Left lung (tissue), 10 donors: ENCODE data around the gene IRX4. TPM values are rescaled to one million over a fixed set of nuclear protein-coding genes. Genes with fewer than 3 reads are reported as not detected.
"Not testable (repeated sequence)": the region's sequence is repeated elsewhere in the genome, so short reads cannot be mapped to it uniquely, and the experiment has no call there.

Experiments
- ATAC-seq: fragments of 200-7000 bp; cut with Tn5 transposase; one replicate; pipeline ENCODE4 v1.9.1; 2020; ENCODE audit warnings: moderate library complexity
- DNase-seq, 4 donors: peaks; one replicate each; pipeline ENCODE4 v3.0.0-alpha.2; 2013 to 2020
- H3K27ac ChIP-seq, 2 donors: fragments of 200-600 bp; sonication (generic) in 1 of 2; one replicate each; pipeline versions ENCODE4 v1.5.0 to v1.8.0; 2020 to 2021
- H3K27me3 ChIP-seq, 2 donors: fragments of 200-600 bp; sonication (generic) in 1 of 2; one replicate each; pipeline versions ENCODE4 v1.5.0 to v1.8.0; 2020 to 2021
- H3K36me3 ChIP-seq, 2 donors: fragments of 200-600 bp; sonication (generic) in 1 of 2; one replicate each; pipeline versions ENCODE4 v1.5.0 to v1.8.0; 2020 to 2021
- H3K4me1 ChIP-seq, 2 donors: fragments of 200-600 bp; one replicate each; pipeline ENCODE4 v1.8.0; 2021
- H3K4me3 ChIP-seq, 2 donors: fragments of 200-600 bp; sonication (generic) in 1 of 2; one replicate each; pipeline versions ENCODE4 v1.5.0 to v1.8.0; 2020 to 2021; ENCODE audit warnings: mild to moderate bottlenecking in 1 of 2
- H3K9me3 ChIP-seq, 2 donors: fragments of 200-600 bp; sonication (generic) in 1 of 2; one replicate each; pipeline versions ENCODE4 v1.5.0 to v1.8.0; 2020 to 2021
- CTCF ChIP-seq, 2 donors: fragments of 200-600 bp; sonication (generic) in 1 of 2; IDR thresholded peaks; one replicate each; pipeline versions ENCODE4 v1.5.0 to v1.8.0; 2021; ENCODE audit warnings: antibody characterized with exemption in 2 of 2
- intact Hi-C, 2 donors: fragments of 100-400 bp; cut with DNase I; formaldehyde crosslinking; loops; one replicate each; pipeline versions ENCODE4 v1.11.2 to v1.14.2; 2022
- polyA plus RNA-seq, 6 donors: library from polyadenylated mRNA; unstranded; fragments of 120-200 nt; gene quantifications; one replicate each; pipeline ENCODE4 v1.2.1, GENCODE V29; 2013; ENCODE audit not compliant: insufficient read length in 6 of 6
- total RNA-seq, 2 donors: library from RNA; stranded (reverse); fragmentation: NEBNext Ultra II Directional; extraction: Animal tissue kit (Norgen Biotek cat#: 25700); gene quantifications; one replicate each; pipeline ENCODE4 v1.2.1, GENCODE V29; 2021
- donor health status: DM: no; HTN: yes; CAD: no.
- donor health status: DM: no; HTN: no; CAD: no.

IRX4 gene
- total and polyA plus RNA-seq, 8 donors, result not detected

GRCh38 chr5:1847056-1847455, 35.7 kb downstream of the IRX4 start:
- Histone ChIP-seq H3K27ac (no peak overlapping the region), H3K9me3 (no peaks in the 10 kb centered on the region), H3K27me3 (peaks cover 24 to 77% of the 10 kb centered on the region in 2 donors), H3K4me1 (no peaks in the 10 kb centered on the region), H3K4me3 (no peak overlapping the region), H3K36me3 (no peaks in the 10 kb centered on the region)
- ATAC-seq (no peak), DNase-seq (peak in 1 of 4 donors; percentile 59)
- intact Hi-C loops, result no loop called here
- TF ChIP-seq CTCF (IDR thresholded peaks at IDR 0.05), result no peak

GRCh38 chr5:1846583-1846982, 36.1 kb downstream of the IRX4 start:
- no peak for ATAC-seq
- TF ChIP-seq CTCF (IDR thresholded peaks at IDR 0.05), result no peak
- no peaks in the 10 kb centered on the region for H3K36me3 ChIP-seq
- no peak overlapping the region for H3K27ac ChIP-seq
- H3K9me3 ChIP-seq, result no peaks in the 10 kb centered on the region
- H3K4me3 ChIP-seq, result no peak overlapping the region
- peaks cover 19 to 77% of the 10 kb centered on the region in 2 donors for H3K27me3 ChIP-seq
- intact Hi-C loops, result no loop called here
- H3K4me1 ChIP-seq, result no peaks in the 10 kb centered on the region
- peak in 1 of 4 donors; percentile 41 for DNase-seq

GRCh38 chr5:1845696-1846095, 37.0 kb downstream of the IRX4 start:
- DNase-seq (no peak), ATAC-seq (no peak)
- Histone ChIP-seq H3K27me3 (peaks cover 16 to 77% of the 10 kb centered on the region in 2 donors), H3K36me3 (no peaks in the 10 kb centered on the region), H3K4me1 (no peaks in the 10 kb centered on the region), H3K9me3 (no peaks in the 10 kb centered on the region), H3K27ac (no peak overlapping the region), H3K4me3 (no peak overlapping the region)
- intact Hi-C loops, result no loop called here
- TF ChIP-seq CTCF (IDR thresholded peaks at IDR 0.05), result no peak

GRCh38 chr5:1844708-1845436, 37.9 kb downstream of the IRX4 start:
- intact Hi-C loops, result no loop called here
- no peak for ATAC-seq

GRCh38 chr5:1843761-1844160, 39.0 kb downstream of the IRX4 start:
- H3K4me3 ChIP-seq, intact Hi-C loops, H3K27ac ChIP-seq, H3K4me1 ChIP-seq, ATAC-seq, H3K36me3 ChIP-seq, H3K9me3 ChIP-seq: not testable (repeated sequence)
- H3K27me3 ChIP-seq, result peaks cover 6 to 77% of the 10 kb centered on the region in 2 donors
- peak in 1 of 4 donors; percentile 23 for DNase-seq

More at GRCh38 chr5:1844708-1845436, 37.9 kb downstream of the IRX4 start:
- Histone ChIP-seq H3K27me3 (peaks cover 11 to 77% of the 10 kb centered on the region in 2 donors), H3K27ac (no peak overlapping the region), H3K36me3 (no peaks in the 10 kb centered on the region), H3K4me1 (no peaks in the 10 kb centered on the region), H3K9me3 (no peaks in the 10 kb centered on the region), H3K4me3 (no peak overlapping the region)
- no peak for TF ChIP-seq CTCF (IDR thresholded peaks at IDR 0.05)
- DNase-seq, result no peak
